Uterus (tissue), 4 donors: ENCODE measurements around the gene DSE. TPM values are rescaled to one million over a fixed set of nuclear protein-coding genes. Genes with fewer than 3 reads are reported as not detected.

Experiments used
- DNase-seq, 2 donors: peaks; one replicate each; pipeline ENCODE4 v3.0.0-alpha.2; 2019 to 2020
- H3K27ac ChIP-seq, 2 donors: fragments of 200-600 bp; sonication (generic); 1 replicate in 1 of 2; 2 replicates in 1 of 2; pipeline ENCODE4 v1.5.1; 2016 to 2018
- H3K27me3 ChIP-seq, 2 donors: fragments of 200-600 bp; sonication (generic); one replicate each; pipeline ENCODE4 v1.5.1; 2018 to 2019; ENCODE audit warnings: control low read depth in 1 of 2
- H3K36me3 ChIP-seq, 2 donors: fragments of 200-600 bp; sonication (generic); one replicate each; pipeline ENCODE4 v1.5.1; 2019; ENCODE audit warnings: control low read depth in 1 of 2
- H3K4me1 ChIP-seq, 2 donors: fragments of 200-600 bp; sonication (generic); one replicate each; pipeline ENCODE4 v1.5.1; 2018 to 2019; ENCODE audit warnings: control low read depth in 1 of 2
- H3K4me3 ChIP-seq, 2 donors: fragments of 200-600 bp; sonication (generic); 1 replicate in 1 of 2; 2 replicates in 1 of 2; pipeline ENCODE4 v1.5.1; 2018 to 2019; ENCODE audit warnings: mild to moderate bottlenecking in 1 of 2
- H3K9me3 ChIP-seq, 2 donors: fragments of 200-600 bp; sonication (generic); one replicate each; pipeline ENCODE4 v1.5.1; 2019; ENCODE audit warnings: control low read depth in 1 of 2
- CTCF ChIP-seq, 4 experiments: fragments of 200-600 bp in 2 of 4; fragments of 450-650 bp in 2 of 4; sonication (generic) in 2 of 4; IDR thresholded peaks; one replicate each; pipeline ENCODE4 v1.5.1; 2016 to 2019; ENCODE audit warnings: antibody characterized with exemption in 4 of 4, mild to moderate bottlenecking in 2 of 4, moderate library complexity in 1 of 4
- POLR2A ChIP-seq, 2 donors: fragments of 450-650 bp; IDR thresholded peaks; one replicate each; pipeline ENCODE4 v1.6.1; 2016; ENCODE audit warnings: antibody characterized with exemption in 2 of 2, mild to moderate bottlenecking in 1 of 2, moderate library complexity in 1 of 2
- intact Hi-C: fragments of 100-400 bp; cut with DNase I; formaldehyde crosslinking; loops from one replicate; pipeline ENCODE4 v1.15.1; 2023; ENCODE audit warnings: low total_unique reads
- total RNA-seq, 4 donors: library from RNA; depleted of rRNA in 3 of 4; stranded (reverse); fragments of >200 nt in 3 of 4; gene quantifications; one replicate each; pipeline versions ENCODE4 v1.1.0 to v1.2.4, GENCODE V29; 2014 to 2023
- donor health status: DM: yes; HTN: yes; CAD: no.

Gene DSE
- total RNA-seq, 4 donors from 2014 or later, result 21.3 to 84.0 (median 42.3) TPM

GRCh38 chr6:116434056-116434725 is 63.4 kb downstream of the DSE start:
- no peak overlapping the region for H3K27ac ChIP-seq
- TF ChIP-seq CTCF (IDR thresholded peaks at IDR 0.05) (no peak), POLR2A (IDR thresholded peaks at IDR 0.05) (no peak)
- intact Hi-C loops, result no loop called here
- H3K27me3 ChIP-seq, result no peaks in the 10 kb centered on the region
- H3K36me3 ChIP-seq, result peaks cover 0 to 3% of the 10 kb centered on the region in 2 donors
- H3K4me3 ChIP-seq, result no peak overlapping the region
- no peaks in the 10 kb centered on the region for H3K9me3 ChIP-seq
- DNase-seq, result no peak
- H3K4me1 ChIP-seq, result no peaks in the 10 kb centered on the region

- Histone ChIP-seq H3K9me3 (no peaks in the 10 kb centered on the region), H3K27ac (no peak overlapping the region), H3K27me3 (no peaks in the 10 kb centered on the region), H3K4me1 (no peaks in the 10 kb centered on the region), H3K4me3 (no peak overlapping the region), H3K36me3 (peaks cover 0 to 3% of the 10 kb centered on the region in 2 donors)
- DNase-seq, result no peak
- intact Hi-C loops, result no loop called here
- no peak for TF ChIP-seq CTCF (IDR thresholded peaks at IDR 0.05)
- no peak for TF ChIP-seq POLR2A (IDR thresholded peaks at IDR 0.05)
Measured at GRCh38 chr6:116436586-116436985, 65.8 kb downstream of the DSE start.

GRCh38 chr6:116437656-116438055 is 66.9 kb downstream of the DSE start:
- intact Hi-C loops, result no loop called here
- TF ChIP-seq POLR2A (IDR thresholded peaks at IDR 0.05), result no peak
- no peak for TF ChIP-seq CTCF (IDR thresholded peaks at IDR 0.05)
- Histone ChIP-seq H3K27ac (no peak overlapping the region), H3K27me3 (no peaks in the 10 kb centered on the region), H3K9me3 (no peaks in the 10 kb centered on the region), H3K4me1 (no peaks in the 10 kb centered on the region), H3K4me3 (no peak overlapping the region), H3K36me3 (peaks cover 0 to 3% of the 10 kb centered on the region in 2 donors)
- no peak for DNase-seq

- H3K27me3 ChIP-seq, result no peaks in the 10 kb centered on the region
- no peak overlapping the region for H3K4me3 ChIP-seq
- DNase-seq, result no peak
- H3K27ac ChIP-seq, result no peak overlapping the region
- intact Hi-C loops, result no loop called here
- H3K4me1 ChIP-seq, result no peaks in the 10 kb centered on the region
- no peaks in the 10 kb centered on the region for H3K9me3 ChIP-seq
- TF ChIP-seq CTCF (IDR thresholded peaks at IDR 0.05) (no peak), POLR2A (IDR thresholded peaks at IDR 0.05) (no peak)
- H3K36me3 ChIP-seq, result peaks cover 0 to 3% of the 10 kb centered on the region in 2 donors
Measured at GRCh38 chr6:116438590-116439448, 68.1 kb downstream of the DSE start.

GRCh38 chr6:116439522-116440051 is 68.8 kb downstream of the DSE start:
- no peak for TF ChIP-seq CTCF (IDR thresholded peaks at IDR 0.05)
- TF ChIP-seq POLR2A (IDR thresholded peaks at IDR 0.05), result no peak
- Histone ChIP-seq H3K4me1 (no peaks in the 10 kb centered on the region), H3K27me3 (no peaks in the 10 kb centered on the region), H3K9me3 (no peaks in the 10 kb centered on the region), H3K36me3 (peaks cover 0 to 3% of the 10 kb centered on the region in 2 donors), H3K4me3 (no peak overlapping the region), H3K27ac (no peak overlapping the region)
- no peak for DNase-seq
- intact Hi-C loops, result no loop called here
